ENCODE measurements around the gene BICRAL.

DNA sequence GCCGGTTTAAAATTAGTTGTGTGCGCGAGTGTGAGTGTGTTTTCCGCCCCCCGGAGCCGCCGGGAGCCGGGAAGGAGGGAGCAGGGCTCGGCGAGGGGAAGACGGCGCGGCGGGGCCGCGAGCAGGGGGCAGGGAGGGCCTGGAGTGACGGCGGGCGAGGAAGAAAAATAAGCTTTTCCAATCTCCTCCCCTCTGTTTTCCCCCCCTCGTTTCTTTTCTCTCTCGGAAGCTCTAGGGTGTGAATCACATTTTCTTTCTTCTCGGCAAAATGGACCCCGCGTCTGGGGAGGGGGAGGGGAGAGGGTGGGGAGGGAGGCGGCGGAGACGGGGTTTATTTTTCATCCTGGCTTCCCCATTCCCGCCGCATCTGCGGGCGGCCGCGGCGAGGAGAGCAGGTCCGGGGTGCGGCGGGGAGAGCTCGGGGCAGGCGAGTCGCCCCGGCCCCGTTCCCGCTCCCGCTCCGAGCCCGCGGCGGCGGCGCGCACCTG lies 881 bp downstream of the BICRAL start:
- TF ChIP-seq GATA2 (IDR thresholded peaks at IDR 0.05; ENCODE audit: low read depth, low read length) (no peak), GATA3 (IDR thresholded peaks at IDR 0.05; ENCODE audit: low read depth, low read length) (no peak)

Data from SH-SY5Y (cell line).